NCI-H2081 treated with DMSO at 0.1 percent for 48 hours (cell line): ENCODE data around the gene IRF5.
"Not testable (repeated sequence)": the region's sequence is repeated elsewhere in the genome, so short reads cannot be mapped to it uniquely, and the experiment has no call there.

ENCODE experiments used
- DNase-seq: peaks from one replicate; lab custom pipeline; 2025; lab: John Stamatoyannopoulos, UW

IRF5 gene

GRCh38 chr7:128959296-128959695 is 21.6 kb downstream of the IRF5 start:
- no peak for DNase-seq

GRCh38 chr7:128961030-128961659 is 23.4 kb downstream of the IRF5 start:
- no peak for DNase-seq

GRCh38 chr7:128962899-128963298 is 25.2 kb downstream of the IRF5 start:
- DNase-seq = no peak

- DNase-seq = no peak
Observed at GRCh38 chr7:128963327-128963757, 25.6 kb downstream of the IRF5 start.

GRCh38 chr7:128968624-128969023 is 30.9 kb downstream of the IRF5 start:
- DNase-seq = no peak

GRCh38 chr7:128974241-128974934 is 36.7 kb downstream of the IRF5 start:
- DNase-seq = no peak

- DNase-seq = no peak
Observed at GRCh38 chr7:128982105-128982504, 44.4 kb downstream of the IRF5 start.

- DNase-seq = no peak
Observed at GRCh38 chr7:128985660-128986059, 47.9 kb downstream of the IRF5 start.

GRCh38 chr7:128986609-128987008 is 48.9 kb downstream of the IRF5 start:
- DNase-seq = no peak

- DNase-seq = no peak
Observed at GRCh38 chr7:128988372-128988771, 50.6 kb downstream of the IRF5 start.

GRCh38 chr7:128989961-128990360 is 52.2 kb downstream of the IRF5 start:
- DNase-seq = no peak

GRCh38 chr7:128993419-128993818 is 55.7 kb downstream of the IRF5 start:
- no peak for DNase-seq

GRCh38 chr7:128994560-128994959 is 56.8 kb downstream of the IRF5 start:
- DNase-seq = not testable (repeated sequence)

- DNase-seq = no peak
Observed at GRCh38 chr7:128997181-128997580, 59.5 kb downstream of the IRF5 start.
